NCI-H510A (cell line): Measurements from ENCODE around the gene INPP5A.

Experiments
- DNase-seq: peaks from one replicate; lab custom pipeline; 2025; lab: John Stamatoyannopoulos, UW

The INPP5A gene

DNA sequence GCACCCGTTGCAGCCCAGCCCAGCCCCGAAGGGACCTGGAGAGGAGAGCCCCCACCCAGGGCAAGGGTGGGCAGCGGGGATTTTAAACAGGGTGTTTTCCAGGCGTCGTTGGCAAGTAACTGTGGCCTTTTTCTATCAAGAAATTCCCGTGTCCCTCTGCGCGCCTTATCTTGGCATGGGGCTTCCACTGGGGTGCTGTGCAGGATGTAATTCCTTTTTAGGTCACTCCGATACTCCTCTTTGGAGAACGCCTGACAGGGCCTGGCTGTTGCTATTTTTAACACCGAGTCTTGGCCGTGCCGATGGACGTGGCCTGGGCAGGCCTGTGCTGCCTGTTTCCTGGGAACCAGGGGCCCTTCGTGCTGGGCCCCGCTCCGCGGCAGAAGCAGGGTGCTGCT lies 93.8 kb downstream of the INPP5A start:
- no peak for DNase-seq

DNA sequence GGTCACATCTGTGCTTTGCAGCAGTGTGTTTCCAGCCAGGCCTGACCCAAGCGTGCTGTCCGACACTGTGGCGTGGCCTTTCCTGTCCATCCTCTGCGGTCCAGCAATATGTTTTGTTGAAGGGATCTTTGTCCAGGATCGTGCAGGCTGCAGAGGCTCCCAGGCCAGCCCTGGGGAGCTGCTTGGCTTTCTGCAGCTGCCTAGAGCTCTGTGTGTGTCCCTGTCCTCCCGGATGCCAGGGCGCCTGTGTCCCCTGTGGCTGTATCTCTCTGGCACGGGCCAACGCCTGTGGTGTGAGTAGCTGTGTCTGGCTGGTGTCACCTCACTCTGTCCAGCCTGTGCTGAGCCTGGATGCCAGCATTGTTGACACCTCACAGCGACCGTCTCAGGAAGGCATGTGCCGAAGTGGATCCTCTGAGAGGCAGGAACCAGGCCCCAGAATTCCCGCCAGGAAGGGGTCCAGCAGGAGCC lies 94.5 kb downstream of the INPP5A start:
- DNase-seq = no peak

DNA sequence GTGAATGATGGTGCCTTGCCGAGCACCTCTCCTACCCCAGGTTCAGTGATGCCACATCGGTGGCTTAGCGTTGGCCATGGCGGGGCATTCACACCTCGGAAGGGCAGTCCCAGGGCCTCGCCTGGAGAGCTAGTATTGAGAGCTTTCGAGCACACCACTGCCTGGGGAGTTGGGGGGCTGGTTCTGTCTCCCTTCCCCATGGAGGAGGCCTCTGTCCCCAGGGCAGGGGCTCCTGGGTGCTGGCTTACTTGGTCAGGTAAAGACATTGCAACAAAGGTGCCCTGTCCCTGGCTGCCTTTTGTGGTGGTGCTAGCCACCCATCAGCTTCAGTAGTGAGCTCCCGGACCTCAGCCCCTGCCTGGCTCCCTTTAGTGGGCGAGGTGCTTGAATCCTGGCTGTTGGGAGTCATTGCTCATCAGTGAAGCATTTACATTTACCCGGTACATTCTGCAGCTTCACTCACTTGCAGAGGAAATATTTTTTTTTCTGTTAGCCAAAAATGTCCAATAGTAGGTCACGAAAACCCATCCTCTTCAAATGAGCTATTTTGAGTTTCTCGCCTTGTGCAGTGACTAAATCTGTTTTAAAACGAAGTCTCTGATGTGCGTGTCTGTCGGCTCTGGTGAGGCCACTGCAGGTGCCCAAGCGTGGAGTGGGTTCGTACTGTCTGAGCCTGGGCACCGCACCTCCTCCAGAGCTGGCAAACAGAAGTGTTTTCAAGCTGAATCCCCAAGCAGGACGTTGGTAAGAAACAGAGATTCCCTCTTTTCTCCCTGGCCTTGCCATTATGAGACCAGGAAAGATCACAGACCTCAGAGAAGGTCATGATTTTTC lies 95.5 kb downstream of the INPP5A start:
- DNase-seq = no peak

DNA sequence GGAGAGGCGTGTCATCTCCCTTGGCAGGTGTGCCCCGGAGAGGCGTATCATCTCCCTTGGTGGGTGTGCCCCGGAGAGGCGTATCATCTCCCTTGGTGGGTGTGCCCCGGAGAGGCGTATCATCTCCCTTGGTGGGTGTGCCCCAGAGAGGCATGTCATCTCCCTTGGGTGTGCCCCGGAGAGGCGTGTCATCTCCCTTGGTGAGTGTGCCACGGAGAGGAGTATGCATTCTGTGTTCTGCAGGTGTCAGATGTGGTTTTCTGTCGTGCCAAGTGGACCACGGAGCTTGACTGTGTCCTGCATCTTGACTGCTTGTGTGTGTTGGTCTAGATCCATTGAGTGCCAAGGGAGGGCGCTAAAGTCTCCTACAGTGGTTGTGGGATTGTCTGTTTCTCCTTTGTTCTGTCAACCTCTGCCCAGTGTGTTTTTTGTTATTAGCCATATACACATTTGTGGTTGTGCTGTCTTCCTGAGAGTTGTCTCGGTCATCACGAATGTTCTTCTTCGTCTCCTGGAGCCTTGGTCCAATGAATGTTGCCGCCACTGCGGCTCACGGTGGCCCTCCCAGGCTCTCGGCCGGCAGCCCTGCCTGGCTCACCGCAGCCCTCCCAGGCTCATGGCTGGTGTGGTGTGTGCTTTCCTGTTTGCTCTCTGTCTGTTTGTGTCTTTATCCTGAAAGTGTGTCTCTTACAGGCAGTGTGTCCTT lies 96.8 kb downstream of the INPP5A start:
- DNase-seq = no peak

DNA sequence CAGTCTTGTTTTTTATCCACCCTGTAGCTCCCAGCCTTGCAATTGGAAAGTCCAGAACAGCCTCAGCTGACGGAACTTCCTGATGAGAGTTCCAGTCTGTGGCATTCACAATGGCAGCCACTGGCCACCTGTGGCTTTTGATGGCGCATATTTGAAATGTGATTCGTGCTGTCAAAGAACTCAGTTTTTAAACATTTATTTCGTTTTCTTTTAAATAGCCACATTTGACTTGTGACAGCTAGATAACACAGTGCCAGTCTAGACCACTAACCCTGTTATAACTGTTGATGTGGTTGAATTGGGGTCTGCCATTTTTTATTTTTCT lies 97.3 kb downstream of the INPP5A start:
- no peak for DNase-seq

GRCh38 chr10:132636358-132636757 lies 98.8 kb downstream of the INPP5A start:
- DNase-seq = no peak

DNA sequence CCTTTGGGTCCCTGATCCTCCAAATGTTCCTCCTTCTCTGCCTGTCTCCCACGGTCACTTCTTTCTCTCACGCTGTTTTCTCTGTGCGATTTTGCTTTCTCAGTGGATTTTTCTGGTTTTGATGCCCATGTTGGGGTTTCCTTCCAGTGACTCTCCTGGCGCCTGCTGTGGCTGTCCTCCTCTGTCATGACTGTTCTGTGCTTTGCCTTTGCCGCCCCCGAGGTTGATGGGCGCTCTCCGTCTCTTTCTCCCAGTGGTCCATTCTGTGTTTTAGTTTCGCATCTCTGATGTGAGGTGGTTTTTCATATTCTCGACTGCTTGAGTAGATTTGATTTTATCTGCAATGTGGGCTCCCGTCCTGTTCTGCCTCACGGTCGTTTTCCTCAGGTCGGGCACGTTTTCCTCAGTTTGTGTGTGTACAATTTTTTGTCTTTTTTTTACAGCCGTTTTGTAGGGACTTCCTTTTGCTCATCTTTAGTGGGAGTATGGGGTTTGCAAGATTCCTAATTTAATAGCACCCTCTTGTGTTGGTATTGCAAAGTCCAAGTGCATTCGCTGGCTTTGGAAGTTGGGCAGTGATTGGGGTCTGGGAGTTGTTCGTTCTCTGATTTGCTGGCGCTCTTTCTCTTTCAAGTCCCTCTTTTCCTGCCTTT lies 100.0 kb downstream of the INPP5A start:
- DNase-seq = no peak

DNA sequence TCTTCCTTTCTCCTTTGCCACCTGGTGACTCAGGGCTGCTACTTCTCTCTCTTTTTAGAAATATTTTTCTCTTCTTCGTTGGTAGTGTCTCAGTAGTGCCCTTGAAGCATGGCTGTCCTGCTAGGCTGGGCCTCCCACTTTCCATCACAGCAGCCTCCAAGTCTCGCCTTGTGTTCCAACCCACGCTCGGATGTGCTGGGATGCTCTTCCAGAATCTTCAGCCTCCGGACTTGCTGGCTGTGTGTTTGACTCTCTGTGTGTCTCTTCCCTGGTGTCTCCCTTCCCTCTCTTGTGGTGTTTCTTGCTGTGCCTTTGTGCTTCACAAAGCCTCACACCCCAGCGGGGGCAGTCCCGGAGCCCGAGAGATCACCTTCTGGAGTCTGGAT lies 100.5 kb downstream of the INPP5A start:
- DNase-seq = no peak

GRCh38 chr10:132639470-132639869 lies 101.9 kb downstream of the INPP5A start:
- no peak for DNase-seq

DNA sequence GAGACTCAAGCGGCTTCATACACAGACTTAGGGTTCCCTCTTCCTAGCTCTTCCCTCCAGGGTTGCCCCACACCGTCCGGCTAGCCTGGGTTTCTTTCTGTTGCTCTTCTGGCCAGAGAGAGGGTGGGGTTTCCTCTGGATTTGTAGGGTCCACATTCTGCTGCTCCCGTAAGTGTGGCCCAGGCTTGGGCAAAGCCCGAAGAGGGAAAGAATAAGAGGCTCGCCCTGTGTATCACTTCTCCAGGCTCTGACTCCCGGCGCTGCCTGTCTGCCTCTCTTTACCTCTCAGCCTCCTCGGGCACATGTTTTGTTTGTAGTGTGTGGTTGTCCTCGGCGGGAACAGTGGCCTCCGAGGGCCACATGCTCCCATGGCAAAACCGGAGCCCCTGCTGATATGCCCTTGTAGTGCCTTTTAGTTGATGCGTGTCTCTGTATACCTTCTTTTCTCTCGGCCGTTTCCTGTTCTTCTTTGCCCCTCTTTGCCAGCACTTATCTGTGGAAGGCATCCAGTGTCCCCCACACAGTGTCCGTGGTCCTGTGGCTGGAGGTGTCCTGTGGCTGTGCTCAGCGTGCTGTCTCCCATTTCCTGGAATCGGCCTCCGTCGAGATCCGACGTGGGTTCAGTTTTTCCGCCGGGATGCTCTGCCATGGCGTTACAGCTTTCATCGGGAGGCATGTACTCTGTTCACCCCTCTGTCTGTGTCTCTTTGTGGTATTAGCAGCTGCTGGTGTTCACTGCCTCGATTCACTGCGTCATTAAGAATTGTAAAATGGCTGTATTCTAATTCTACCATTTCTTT lies 102.9 kb downstream of the INPP5A start:
- no peak for DNase-seq

DNA sequence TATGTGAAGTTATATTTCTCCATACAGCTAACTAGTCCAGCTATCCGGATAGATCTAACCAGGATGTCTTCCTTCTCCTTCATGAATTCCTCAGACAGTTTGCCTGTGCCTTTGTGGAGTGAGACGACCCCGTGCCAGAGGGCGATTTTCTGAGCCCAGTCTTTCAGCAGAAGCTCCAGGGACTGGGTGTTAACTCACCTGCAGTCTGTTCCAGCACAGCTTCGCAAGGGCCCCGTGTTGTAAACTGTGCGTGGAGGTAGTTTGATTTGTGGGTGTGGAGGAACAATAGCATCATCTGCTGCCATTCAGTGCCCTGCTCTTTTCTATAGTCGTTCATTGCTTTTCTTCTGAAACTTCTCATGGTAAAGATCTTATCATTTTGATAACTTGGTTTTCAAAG lies 103.8 kb downstream of the INPP5A start:
- no peak for DNase-seq

DNA sequence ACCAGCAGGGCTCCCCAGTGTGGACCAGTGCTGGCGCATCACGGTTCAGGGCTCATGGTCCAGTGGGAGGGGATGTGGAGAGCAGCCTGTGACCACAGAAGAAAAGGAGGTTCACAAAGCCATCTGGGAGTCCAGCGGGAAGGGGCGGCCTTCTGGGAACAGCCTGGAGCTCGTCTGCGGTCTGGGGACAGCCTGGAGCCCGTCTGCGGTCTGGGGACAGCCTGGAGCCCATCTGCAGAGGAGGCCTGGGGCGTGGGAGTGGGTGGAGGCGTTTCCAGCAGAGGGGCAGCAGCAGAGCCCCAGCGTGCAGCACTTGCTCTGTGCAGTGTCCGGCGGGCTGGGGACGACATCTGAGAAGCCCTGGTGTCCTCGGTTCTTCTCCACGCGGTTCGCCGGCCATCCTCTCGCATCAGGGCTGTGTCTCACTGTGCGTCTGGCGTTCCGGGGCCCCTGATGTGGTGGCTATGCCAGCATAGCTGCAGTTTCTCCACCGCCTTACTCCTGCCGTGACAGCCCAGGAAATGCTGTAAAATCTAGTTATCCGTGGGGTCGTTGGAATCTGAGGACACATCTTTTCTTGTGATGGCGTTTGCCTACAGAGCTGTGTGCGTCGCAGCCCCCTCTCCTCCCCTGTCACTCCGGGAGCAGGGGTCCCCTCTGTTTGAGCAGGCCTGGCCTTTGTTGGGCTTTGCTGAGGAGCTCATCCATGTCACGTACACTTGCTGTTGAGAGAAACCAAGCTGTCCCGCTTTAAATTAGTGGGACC lies 104.6 kb downstream of the INPP5A start:
- DNase-seq = no peak

- no peak for DNase-seq
Measured at GRCh38 chr10:132642732-132643008, 105.1 kb downstream of the INPP5A start.

DNA sequence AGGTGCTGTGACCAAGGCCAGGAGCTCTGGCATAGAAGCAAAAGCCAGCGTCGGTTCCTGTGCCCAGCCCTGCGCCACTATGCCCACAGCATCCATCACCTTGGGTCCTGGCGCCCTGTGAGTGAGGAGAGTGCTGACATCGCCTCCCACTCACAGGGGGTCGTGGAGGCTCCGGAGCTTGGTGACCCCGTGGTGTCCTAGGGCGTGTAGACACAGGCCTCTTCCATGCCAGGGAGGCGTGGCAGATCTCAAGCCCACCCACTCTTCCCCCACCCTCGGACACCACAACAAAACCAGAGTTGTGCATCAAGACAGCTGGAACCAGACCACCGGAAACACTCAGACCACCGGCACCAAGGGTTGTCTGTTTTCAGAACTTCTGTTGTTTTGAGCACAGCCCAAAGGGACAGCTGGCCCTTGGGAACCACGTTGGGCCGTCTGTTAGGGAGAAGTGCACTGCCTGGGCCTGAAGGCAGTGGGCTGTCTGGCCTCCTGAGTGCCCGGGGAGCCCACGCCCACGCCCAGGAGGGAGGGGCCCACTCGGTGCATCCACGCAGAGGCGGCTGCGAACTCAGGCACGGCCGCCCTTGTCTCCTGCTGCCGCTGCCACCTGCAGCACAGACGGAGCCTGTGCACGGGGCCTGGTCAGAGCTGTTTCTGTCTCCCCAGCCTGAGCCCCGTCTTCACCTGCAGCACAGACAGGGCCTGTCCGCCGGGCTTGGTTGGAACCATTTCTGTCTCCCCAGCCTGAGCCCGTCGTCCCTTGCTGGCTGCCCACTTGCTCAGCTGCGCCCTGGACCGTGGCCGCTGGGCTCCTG lies 106.3 kb downstream of the INPP5A start:
- no peak for DNase-seq

DNA sequence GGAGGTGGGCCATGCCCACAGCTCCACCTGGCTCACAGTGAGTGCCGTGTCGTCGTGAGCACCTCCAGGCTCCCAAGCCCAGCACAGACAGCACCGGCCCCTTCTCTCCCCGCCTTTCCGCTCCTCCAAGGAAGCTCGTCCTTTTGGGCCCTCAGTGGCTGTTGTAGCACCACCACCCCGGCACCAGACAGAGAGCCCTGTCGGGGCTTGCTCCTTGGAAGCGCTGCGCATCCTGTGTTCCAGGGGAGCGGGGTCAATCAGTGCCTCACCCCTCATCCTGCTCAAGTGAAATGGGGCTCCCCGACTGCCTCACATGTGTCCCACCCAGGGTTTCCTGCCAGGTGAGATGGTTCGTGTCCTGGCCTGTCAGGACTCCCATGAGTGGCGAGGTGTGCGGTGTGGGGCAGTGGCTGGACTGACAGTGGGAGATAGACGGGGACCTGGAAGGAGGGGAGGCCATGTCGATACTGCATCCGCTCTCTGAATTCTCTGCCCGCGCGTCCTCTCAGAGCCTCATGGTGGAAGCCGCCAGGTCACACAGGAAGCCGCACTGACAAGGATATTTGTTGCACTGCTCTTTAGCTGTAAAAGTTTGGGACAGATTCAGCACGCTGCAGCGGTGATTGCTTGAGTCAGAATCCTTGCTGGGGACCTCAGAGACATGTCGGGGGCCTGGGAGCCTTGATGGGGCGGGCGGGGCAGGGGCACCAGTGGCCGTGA lies 107.1 kb downstream of the INPP5A start:
- DNase-seq = no peak

DNA sequence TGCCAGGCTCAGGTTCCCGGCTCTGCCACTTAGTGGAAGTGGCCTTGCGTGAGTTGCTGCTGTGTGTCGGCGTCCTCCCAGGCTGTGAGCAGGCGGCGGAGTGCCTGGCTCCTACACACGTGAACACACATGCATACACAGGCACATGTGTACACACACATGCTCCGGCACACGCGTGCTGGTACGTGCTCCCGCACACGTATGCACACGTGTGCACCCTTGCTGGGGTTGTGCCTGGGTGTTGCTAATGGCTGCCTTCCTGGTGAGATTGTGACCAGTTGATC lies 107.6 kb downstream of the INPP5A start:
- DNase-seq = no peak

DNA sequence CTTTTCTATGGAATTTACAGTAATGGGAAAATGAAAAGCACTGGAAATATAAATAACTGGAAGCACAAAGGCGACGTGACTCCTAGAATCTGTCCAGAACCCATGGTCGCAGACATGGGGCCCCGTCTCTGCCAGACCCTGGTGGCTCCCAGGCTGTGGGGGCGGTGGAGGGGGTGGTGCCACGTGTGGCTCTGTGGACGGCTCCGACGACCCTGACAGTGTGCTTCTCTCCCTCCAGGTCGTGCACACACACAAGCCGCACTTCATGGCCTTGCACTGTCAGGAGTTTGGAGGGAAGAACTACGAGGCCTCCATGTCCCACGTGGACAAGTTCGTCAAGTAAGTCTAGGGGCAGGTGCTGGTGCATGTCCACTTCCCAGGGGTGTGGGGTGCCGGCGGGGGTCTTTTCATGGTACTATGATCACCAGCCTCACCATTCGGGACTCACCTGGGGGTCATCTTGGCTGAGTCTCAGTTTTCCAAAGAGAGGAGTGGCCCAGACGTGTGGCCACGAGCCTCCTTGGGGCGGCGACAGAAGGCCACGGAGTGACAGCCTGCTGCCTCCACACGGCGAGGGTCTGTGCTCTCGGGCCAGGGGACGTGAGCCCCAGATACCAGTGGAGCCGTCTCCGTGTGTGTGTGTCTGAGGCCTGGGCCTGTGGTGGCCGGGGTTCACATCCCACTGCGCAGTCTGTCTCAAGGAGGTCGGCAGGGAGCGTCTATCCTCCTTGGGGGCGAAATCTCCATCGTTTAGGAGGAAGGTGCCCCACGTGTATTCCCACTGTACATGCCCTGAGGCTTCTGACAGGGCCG lies 108.2 kb downstream of the INPP5A start:
- no peak for DNase-seq

DNA sequence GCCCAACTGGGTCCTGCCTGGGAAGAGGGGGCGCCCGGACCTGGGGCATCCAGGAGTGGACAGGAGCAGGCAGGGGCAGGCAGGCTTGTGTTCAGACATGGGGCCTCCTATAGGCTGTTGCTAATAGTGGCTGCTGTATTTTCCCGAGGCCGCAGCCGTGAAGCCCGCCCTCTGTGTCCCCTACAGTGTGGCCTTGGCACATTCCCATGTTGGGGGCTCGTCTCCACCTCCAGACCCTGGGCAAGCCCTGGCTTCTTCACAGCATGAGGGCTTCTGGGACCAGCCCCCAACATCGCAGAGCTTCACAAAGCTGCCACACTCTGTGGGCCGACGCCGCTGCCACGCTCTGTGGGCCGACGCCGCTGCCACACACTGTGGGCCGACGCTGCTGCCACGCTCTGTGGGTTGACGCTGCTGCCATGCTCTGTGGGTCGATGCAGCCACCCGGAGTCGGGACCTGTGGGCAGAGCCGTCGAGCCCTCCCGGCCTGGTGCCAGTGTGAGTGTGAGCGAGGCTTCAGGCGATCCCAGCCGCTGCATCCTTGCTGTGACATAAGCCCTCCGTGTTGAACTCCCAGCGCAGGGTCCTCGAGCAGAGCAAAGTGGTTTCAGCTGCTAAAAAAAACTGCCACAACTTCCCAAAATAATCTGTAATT lies 109.0 kb downstream of the INPP5A start:
- no peak for DNase-seq

DNA sequence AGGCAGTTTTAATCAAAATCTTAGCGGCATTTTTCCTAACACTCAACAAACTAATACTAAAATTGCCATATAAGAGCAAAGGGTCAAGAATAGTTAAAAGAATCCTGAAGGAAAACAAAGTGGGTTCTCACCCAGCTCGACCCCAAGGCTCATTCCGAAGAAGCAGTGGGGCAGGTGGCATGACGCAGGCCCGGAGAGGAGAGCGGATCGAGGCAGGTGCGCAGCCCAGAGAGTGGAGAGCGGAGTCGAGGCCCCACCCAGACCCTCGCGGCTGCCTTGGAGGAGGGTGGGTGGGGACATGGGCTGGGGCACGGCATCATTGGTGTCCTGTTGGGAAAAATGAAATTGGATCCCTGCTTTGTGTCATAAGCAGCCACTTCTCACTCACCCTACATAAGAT lies 109.8 kb downstream of the INPP5A start:
- DNase-seq = no peak
